HCT116 (cell line): Measurements from ENCODE around the gene MYL5. TPM values are rescaled to one million over a fixed set of nuclear protein-coding genes. Genes with fewer than 3 reads are reported as not detected.

Experiments used
- ATAC-seq: fragments of 200-7000 bp; cut with Tn5 transposase; 2 replicates; pipeline ENCODE4 v1.9.1; 2020; ENCODE audit warnings: mild to moderate bottlenecking, moderate library complexity
- BruUV-seq: library from RNA; stranded (reverse); fragments of 400-500 nt; replicated peaks from 2 replicates; lab custom pipeline; 2021; lab: Mats Ljungman, UMichigan
- CTCF ChIA-PET: fragments of 300-600 bp; sonication (Branson Sonifier 250); formaldehyde crosslinking; loops from one replicate; lab custom pipeline; 2021; ENCODE audit warnings: antibody characterized with exemption; lab: Charles Lee
- POLR2A ChIA-PET: fragments of 300-600, 350-600 bp; sonication (Branson Sonifier 250); formaldehyde crosslinking; loops from one replicate; lab custom pipeline; 2021; ENCODE audit warnings: antibody characterized with exemption; lab: Charles Lee
- RAD21 ChIA-PET, 2 experiments: fragments of 300-600 bp; sonication (Branson Sonifier 250); formaldehyde crosslinking; loops; one replicate each; lab custom pipeline; 2023; ENCODE audit warnings: low total read pairs in 2 of 2; ENCODE audit not compliant: uncharacterized antibody in 2 of 2, unreplicated experiment in 2 of 2, low non-redundant PET in 1 of 2; lab: Charles Lee
- DNase-seq: peaks from one replicate; pipeline ENCODE4 v3.0.0-alpha.2; 2010; ENCODE audit warnings: low read depth, low spot score
- H2AFZ ChIP-seq: fragments of 200-600 bp; shearing (Covaris generic), sonication (generic); 2 replicates; pipeline ENCODE4 v1.6.1; 2017; ENCODE audit warnings: low read depth, mixed run types, mixed read lengths, antibody characterized with exemption, low read length; ENCODE audit not compliant: poor library complexity, severe bottlenecking
- H3K27ac ChIP-seq: 2 replicates; pipeline ENCODE4 v1.5.1; 2012; ENCODE audit warnings: low read depth, low read length
- H3K27me3 ChIP-seq: fragments of 200-600 bp; sonication (generic); 2 replicates; pipeline ENCODE4 v1.6.1; 2016; ENCODE audit warnings: mixed run types, low read length, mixed read lengths; ENCODE audit not compliant: insufficient read depth
- H3K36me3 ChIP-seq, 2 experiments: fragments of 200-500 bp in 1 of 2; fragments of 200-600 bp in 1 of 2; sonication (Bioruptor generic) in 1 of 2; sonication (generic) in 1 of 2; 2 replicates each; pipeline versions ENCODE4 v1.5.1 to v1.6.1; 2014 to 2016; ENCODE audit warnings: low read length in 2 of 2, inconsistent platforms in 1 of 2, mixed read lengths in 1 of 2, mixed run types in 1 of 2; ENCODE audit not compliant: insufficient read depth in 2 of 2, control insufficient read depth in 1 of 2
- H3K4me1 ChIP-seq, 2 experiments: fragments of 200-600 bp in 1 of 2; sonication (generic) in 1 of 2; 2 replicates each; pipeline versions ENCODE4 v1.5.1 to v1.6.1; 2012 to 2017; ENCODE audit warnings: low read length in 2 of 2, inconsistent platforms in 1 of 2, mild to moderate bottlenecking in 1 of 2, mixed read lengths in 1 of 2, mixed run types in 1 of 2, moderate library complexity in 1 of 2; ENCODE audit not compliant: insufficient read depth in 2 of 2, control insufficient read depth in 1 of 2
- H3K4me2 ChIP-seq: fragments of 200-600 bp; sonication (generic); 2 replicates; pipeline ENCODE4 v1.6.1; 2017; ENCODE audit warnings: mixed run types, low read length, mixed read lengths
- H3K4me3 ChIP-seq, 2 experiments: fragments of 200-600 bp in 1 of 2; sonication (generic) in 1 of 2; replicated peaks in 1 of 2; 2 replicates each; pipeline ENCODE4 v1.5.1; 2011 to 2016; ENCODE audit warnings: low read length in 2 of 2, control low read depth in 1 of 2, low read depth in 1 of 2, mild to moderate bottlenecking in 1 of 2, mixed read lengths in 1 of 2, mixed run types in 1 of 2
- H3K79me2 ChIP-seq: fragments of 200-600 bp; sonication (generic); 2 replicates; pipeline ENCODE4 v1.6.1; 2017; ENCODE audit warnings: mild to moderate bottlenecking, mixed run types, low read length, moderate library complexity, mixed read lengths; ENCODE audit not compliant: insufficient read depth
- H3K9ac ChIP-seq: fragments of 200-600 bp; sonication (generic); 2 replicates; pipeline ENCODE4 v1.6.1; 2016; ENCODE audit warnings: low read length, mixed read lengths
- H3K9me2 ChIP-seq: fragments of 200-600 bp; sonication (generic), shearing (Covaris generic); 2 replicates; pipeline ENCODE4 v1.6.1; 2017; ENCODE audit warnings: mixed run types, mild to moderate bottlenecking, moderate library complexity; ENCODE audit not compliant: insufficient read depth
- H3K9me3 ChIP-seq, 2 experiments: fragments of 200-500 bp in 1 of 2; fragments of 200-600 bp in 1 of 2; sonication (Bioruptor generic) in 1 of 2; sonication (generic) in 1 of 2; 2 replicates each; pipeline ENCODE4 v1.6.1; 2014 to 2017; ENCODE audit warnings: low read length in 2 of 2, mixed read lengths in 2 of 2, inconsistent platforms in 1 of 2, low read depth in 1 of 2, mild to moderate bottlenecking in 1 of 2, mixed run types in 1 of 2, moderate library complexity in 1 of 2; ENCODE audit not compliant: control insufficient read depth in 1 of 2, insufficient read depth in 1 of 2
- H4K20me1 ChIP-seq: fragments of 200-600 bp; sonication (generic), shearing (Covaris generic); 2 replicates; pipeline ENCODE4 v1.6.1; 2017; ENCODE audit warnings: mixed run types, mild to moderate bottlenecking, moderate library complexity; ENCODE audit not compliant: insufficient read depth
- CEBPB ChIP-seq: IDR thresholded peaks from 2 replicates; pipeline ENCODE4 v1.6.1; 2012; ENCODE audit warnings: low read depth
- EGR1 ChIP-seq: IDR thresholded peaks from 2 replicates; pipeline ENCODE4 v1.6.1; 2012; ENCODE audit warnings: low read depth
- ELF1 ChIP-seq: IDR thresholded peaks from 2 replicates; pipeline ENCODE4 v1.6.1; 2012; ENCODE audit warnings: low read depth, borderline replicate concordance
- EZH2phosphoT487 ChIP-seq: fragments of 200-600 bp; IDR thresholded peaks from 2 replicates; pipeline ENCODE4 v1.6.1; 2018; ENCODE audit warnings: antibody characterized with exemption, borderline replicate concordance
- JUND ChIP-seq: IDR thresholded peaks from 2 replicates; pipeline ENCODE4 v1.6.1; 2012
- POLR2A ChIP-seq: IDR thresholded peaks from 2 replicates; pipeline ENCODE4 v1.7.0; 2011; ENCODE audit warnings: borderline replicate concordance; ENCODE audit not compliant: insufficient read depth, insufficient read length; ENCODE audit errors: extremely low read depth
- RAD21 ChIP-seq: IDR thresholded peaks from 2 replicates; pipeline ENCODE4 v1.6.1; 2012; ENCODE audit warnings: low read depth, mild to moderate bottlenecking
- SIN3A ChIP-seq: IDR thresholded peaks from 2 replicates; pipeline ENCODE4 v1.6.1; 2012; ENCODE audit warnings: low read depth
- SP1 ChIP-seq: IDR thresholded peaks from 2 replicates; pipeline ENCODE4 v1.6.1; 2012; ENCODE audit warnings: low read depth
- SRF ChIP-seq: IDR thresholded peaks from 2 replicates; pipeline ENCODE4 v1.6.1; 2012; ENCODE audit warnings: low read depth
- ZFX ChIP-seq: fragments of 450-650 bp; IDR thresholded peaks from 2 replicates; pipeline ENCODE4 v1.6.1; 2017
- intact Hi-C: fragments of 100-400 bp; cut with micrococcal nuclease; formaldehyde crosslinking; loops from 2 replicates; pipeline ENCODE4 v1.10.0; 2022
- total RNA-seq: library from RNA; stranded (reverse); gene quantifications from one replicate; pipeline ENCODE4 v1.2.1, GENCODE V29; 2021; ENCODE audit not compliant: unreplicated experiment
- TF ChIP-seq, protein P1 (sequence below): IDR thresholded peaks from 2 replicates; pipeline ENCODE4 v1.6.1; 2012; ENCODE audit warnings: low read depth
- TF ChIP-seq, protein P2 (sequence below), 3 experiments: fragments of 200-600 bp in 1 of 3; sonication (generic) in 1 of 3; IDR thresholded peaks in 2 of 3; conservative IDR thresholded peaks in 1 of 3; 2 replicates each; pipeline ENCODE4 v1.5.1; 2012 to 2017; ENCODE audit warnings: low read depth in 2 of 3, low read length in 2 of 3, antibody characterized with exemption in 1 of 3, borderline replicate concordance in 1 of 3, control low read depth in 1 of 3, mild to moderate bottlenecking in 1 of 3, mixed read lengths in 1 of 3, mixed run types in 1 of 3, moderate library complexity in 1 of 3; ENCODE audit not compliant: insufficient read depth in 1 of 3

MYL5 gene
- total RNA-seq, 1 experiment from 2014 or later, result 14.0 TPM

DNA sequence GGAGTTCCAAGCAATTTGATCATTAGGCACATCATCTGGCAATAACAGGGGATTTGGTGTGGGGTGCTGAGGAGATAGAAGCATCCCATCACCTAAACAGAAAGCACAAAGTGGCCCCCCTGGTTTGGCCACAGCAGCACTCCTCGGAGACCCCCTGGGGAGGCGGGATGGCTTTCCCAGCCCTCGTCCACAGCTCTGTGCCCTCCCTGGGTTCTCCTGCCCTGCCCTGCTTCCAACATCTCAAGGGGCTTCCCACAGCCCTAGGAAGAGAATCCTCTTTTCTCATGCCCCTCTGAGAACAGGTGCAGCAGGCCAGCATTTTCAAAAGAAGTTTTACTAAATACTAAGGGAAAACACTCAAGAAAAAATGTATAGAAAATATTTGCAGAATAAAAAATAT, 13.1 kb upstream of the MYL5 start:
- no peaks in the 10 kb centered on the region for H3K79me2 ChIP-seq
- H2AFZ ChIP-seq, result no peak overlapping the region
- H3K4me1 ChIP-seq, result no peaks in the 10 kb centered on the region
- ChIA-PET CTCF (no interaction called here), RAD21 (no interaction called here), POLR2A (no interaction called here)
- H4K20me1 ChIP-seq, result no peaks in the 10 kb centered on the region
- no peak overlapping the region for H3K4me3 ChIP-seq
- no peak overlapping the region for H3K27ac ChIP-seq
- H3K4me2 ChIP-seq, result no peak overlapping the region
- no peaks in the 10 kb centered on the region for H3K9me3 ChIP-seq
- no peaks in the 10 kb centered on the region for H3K36me3 ChIP-seq
- no peaks in the 10 kb centered on the region for H3K27me3 ChIP-seq
- ATAC-seq, result no peak
- TF ChIP-seq EZH2phosphoT487 (no peak), JUND (no peak), POLR2A (no peak), SIN3A (no peak), RAD21 (no peak), CEBPB (no peak), SP1 (no peak), SRF (no peak), EGR1 (no peak), ZFX (no peak), ELF1 (no peak)
- TF ChIP-seq, protein P1, sequence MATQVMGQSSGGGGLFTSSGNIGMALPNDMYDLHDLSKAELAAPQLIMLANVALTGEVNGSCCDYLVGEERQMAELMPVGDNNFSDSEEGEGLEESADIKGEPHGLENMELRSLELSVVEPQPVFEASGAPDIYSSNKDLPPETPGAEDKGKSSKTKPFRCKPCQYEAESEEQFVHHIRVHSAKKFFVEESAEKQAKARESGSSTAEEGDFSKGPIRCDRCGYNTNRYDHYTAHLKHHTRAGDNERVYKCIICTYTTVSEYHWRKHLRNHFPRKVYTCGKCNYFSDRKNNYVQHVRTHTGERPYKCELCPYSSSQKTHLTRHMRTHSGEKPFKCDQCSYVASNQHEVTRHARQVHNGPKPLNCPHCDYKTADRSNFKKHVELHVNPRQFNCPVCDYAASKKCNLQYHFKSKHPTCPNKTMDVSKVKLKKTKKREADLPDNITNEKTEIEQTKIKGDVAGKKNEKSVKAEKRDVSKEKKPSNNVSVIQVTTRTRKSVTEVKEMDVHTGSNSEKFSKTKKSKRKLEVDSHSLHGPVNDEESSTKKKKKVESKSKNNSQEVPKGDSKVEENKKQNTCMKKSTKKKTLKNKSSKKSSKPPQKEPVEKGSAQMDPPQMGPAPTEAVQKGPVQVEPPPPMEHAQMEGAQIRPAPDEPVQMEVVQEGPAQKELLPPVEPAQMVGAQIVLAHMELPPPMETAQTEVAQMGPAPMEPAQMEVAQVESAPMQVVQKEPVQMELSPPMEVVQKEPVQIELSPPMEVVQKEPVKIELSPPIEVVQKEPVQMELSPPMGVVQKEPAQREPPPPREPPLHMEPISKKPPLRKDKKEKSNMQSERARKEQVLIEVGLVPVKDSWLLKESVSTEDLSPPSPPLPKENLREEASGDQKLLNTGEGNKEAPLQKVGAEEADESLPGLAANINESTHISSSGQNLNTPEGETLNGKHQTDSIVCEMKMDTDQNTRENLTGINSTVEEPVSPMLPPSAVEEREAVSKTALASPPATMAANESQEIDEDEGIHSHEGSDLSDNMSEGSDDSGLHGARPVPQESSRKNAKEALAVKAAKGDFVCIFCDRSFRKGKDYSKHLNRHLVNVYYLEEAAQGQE, result no peak
- TF ChIP-seq, protein P2, sequence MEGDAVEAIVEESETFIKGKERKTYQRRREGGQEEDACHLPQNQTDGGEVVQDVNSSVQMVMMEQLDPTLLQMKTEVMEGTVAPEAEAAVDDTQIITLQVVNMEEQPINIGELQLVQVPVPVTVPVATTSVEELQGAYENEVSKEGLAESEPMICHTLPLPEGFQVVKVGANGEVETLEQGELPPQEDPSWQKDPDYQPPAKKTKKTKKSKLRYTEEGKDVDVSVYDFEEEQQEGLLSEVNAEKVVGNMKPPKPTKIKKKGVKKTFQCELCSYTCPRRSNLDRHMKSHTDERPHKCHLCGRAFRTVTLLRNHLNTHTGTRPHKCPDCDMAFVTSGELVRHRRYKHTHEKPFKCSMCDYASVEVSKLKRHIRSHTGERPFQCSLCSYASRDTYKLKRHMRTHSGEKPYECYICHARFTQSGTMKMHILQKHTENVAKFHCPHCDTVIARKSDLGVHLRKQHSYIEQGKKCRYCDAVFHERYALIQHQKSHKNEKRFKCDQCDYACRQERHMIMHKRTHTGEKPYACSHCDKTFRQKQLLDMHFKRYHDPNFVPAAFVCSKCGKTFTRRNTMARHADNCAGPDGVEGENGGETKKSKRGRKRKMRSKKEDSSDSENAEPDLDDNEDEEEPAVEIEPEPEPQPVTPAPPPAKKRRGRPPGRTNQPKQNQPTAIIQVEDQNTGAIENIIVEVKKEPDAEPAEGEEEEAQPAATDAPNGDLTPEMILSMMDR (IDR thresholded peaks at IDR 0.05 in 2 of 3, conservative IDR thresholded peaks at IDR 0.05 in 1 of 3; ENCODE audit: borderline replicate concordance in 1 of 3, insufficient read depth in 1 of 3, low read depth in 2 of 3, low read length in 2 of 3), result no peak
- intact Hi-C loops, result no loop called here
- DNase-seq, result no peak
- BruUV-seq, result no TSS peak
- H3K9me2 ChIP-seq, result no peaks in the 10 kb centered on the region
- H3K9ac ChIP-seq, result no peak overlapping the region
